HepG2 (cell line): Measurements from ENCODE around the gene UBE2QL1. TPM values are rescaled to one million over a fixed set of nuclear protein-coding genes. Genes with fewer than 3 reads are reported as not detected.

Experiments
- ATAC-seq: fragments of 200-7000 bp; cut with Tn5 transposase; 3 replicates; pipeline ENCODE4 v1.9.1; 2020; ENCODE audit warnings: mild to moderate bottlenecking, moderate library complexity
- BruUV-seq: library from RNA; stranded (reverse); fragments of 400-500 nt; replicated peaks from 2 replicates; lab custom pipeline; 2021; lab: Mats Ljungman, UMichigan
- CTCF ChIA-PET: fragments of 300-600 bp; formaldehyde crosslinking; extraction: SDS; loops from one replicate; lab custom pipeline; 2021; ENCODE audit warnings: low total read pairs, inconsistent platforms, low intra/inter-chr PET ratio; lab: Yijun Ruan, JAX
- POLR2A ChIA-PET: fragments of 350-600 bp; sonication (Branson Sonifier 250); formaldehyde crosslinking; loops from one replicate; lab custom pipeline; 2020; ENCODE audit warnings: antibody characterized with exemption, inconsistent platforms; lab: Yijun Ruan, JAX
- DNase-seq: peaks from one replicate; pipeline ENCODE4 v3.0.0-alpha.2; 2015; ENCODE audit warnings: low spot score
- FAIRE-seq: peaks from 3 replicates; lab custom pipeline; 2011; peaks lifted over from hg19 to GRCh38; lab: Jason Lieb, UNC
- H2AFZ ChIP-seq: one replicate; pipeline ENCODE4 v1.6.1; 2011; ENCODE audit warnings: low read length, inconsistent platforms
- H3K27ac ChIP-seq: fragments of 300-600 bp; 3 replicates; pipeline ENCODE4 v1.8.0; 2011; ENCODE audit warnings: mixed run types, mild to moderate bottlenecking, mixed read lengths, low read length, inconsistent platforms; ENCODE audit not compliant: insufficient read depth; ENCODE audit errors: extremely low read length
- H3K27me3 ChIP-seq, 2 experiments: fragments of 200-600 bp in 1 of 2; 2 replicates in 1 of 2; 3 replicates in 1 of 2; pipeline versions ENCODE4 v1.6.0 to v1.8.0; 2011; ENCODE audit warnings: low read length in 2 of 2, mild to moderate bottlenecking in 2 of 2, moderate library complexity in 2 of 2, inconsistent platforms in 1 of 2; ENCODE audit not compliant: insufficient read depth in 2 of 2, control insufficient read depth in 1 of 2
- H3K36me3 ChIP-seq, 2 experiments: fragments of 200-600 bp in 1 of 2; replicated peaks in 1 of 2; 2 replicates in 1 of 2; 3 replicates in 1 of 2; pipeline versions ENCODE4 v1.5.1 to v1.8.0; 2011; ENCODE audit warnings: low read length in 2 of 2, inconsistent platforms in 1 of 2; ENCODE audit not compliant: insufficient read depth in 2 of 2, control insufficient read depth in 1 of 2
- H3K4me1 ChIP-seq: 2 replicates; pipeline ENCODE4 v1.5.1; 2012; ENCODE audit warnings: low read length, inconsistent platforms; ENCODE audit not compliant: insufficient read depth
- H3K4me2 ChIP-seq: 2 replicates; pipeline ENCODE4 v1.6.0; 2011; ENCODE audit warnings: low read depth, low read length, inconsistent platforms
- H3K4me3 ChIP-seq, 3 experiments: fragments of 200-600 bp in 1 of 3; sonication (generic), shearing (Covaris generic) in 1 of 3; replicated peaks in 1 of 3; 2 replicates each; pipeline ENCODE4 v1.5.1; 2011 to 2016; ENCODE audit warnings: low read length in 3 of 3, inconsistent platforms in 2 of 3, low read depth in 2 of 3, mild to moderate bottlenecking in 2 of 3, control low read depth in 1 of 3, mixed read lengths in 1 of 3; ENCODE audit not compliant: insufficient read depth in 1 of 3
- H3K79me2 ChIP-seq: one replicate; pipeline ENCODE4 v1.6.1; 2011; ENCODE audit warnings: low read length, inconsistent platforms; ENCODE audit not compliant: insufficient read depth
- H3K9ac ChIP-seq: 2 replicates; pipeline ENCODE4 v1.6.0; 2011; ENCODE audit warnings: mild to moderate bottlenecking, low read depth, low read length, inconsistent platforms; ENCODE audit not compliant: insufficient read depth
- H3K9me3 ChIP-seq: 2 replicates; pipeline ENCODE4 v1.5.1; 2012; ENCODE audit warnings: mild to moderate bottlenecking, low read length
- H4K20me1 ChIP-seq: 2 replicates; pipeline ENCODE4 v1.6.0; 2011; ENCODE audit warnings: inconsistent platforms, mild to moderate bottlenecking, low read length, moderate library complexity; ENCODE audit not compliant: insufficient read depth
- ATF7-NPFF ChIP-seq: sonication (generic); formaldehyde crosslinking; IDR thresholded peaks from 2 replicates; pipeline ENCODE4 v1.8.1; 2023; ENCODE audit warnings: mild to moderate bottlenecking, low read depth, missing genetic modification reagents, moderate library complexity
- BCL3 ChIP-seq: sonication (generic); formaldehyde crosslinking; IDR thresholded peaks from 2 replicates; pipeline ENCODE4 v1.5.1; 2020; ENCODE audit warnings: mild to moderate bottlenecking, missing genetic modification reagents, moderate library complexity
- CCAR2 ChIP-seq: fragments of 200-400 bp; formaldehyde crosslinking; optimal IDR thresholded peaks from 2 replicates; pipeline ENCODE3; 2018; ENCODE audit warnings: low read depth, mild to moderate bottlenecking, low read length, moderate library complexity
- CSRNP1 ChIP-seq: sonication (generic); formaldehyde crosslinking; IDR thresholded peaks from 2 replicates; pipeline ENCODE4 v1.8.1; 2023; ENCODE audit warnings: mild to moderate bottlenecking, missing genetic modification reagents
- HOMEZ ChIP-seq: IDR thresholded peaks from 2 replicates; pipeline ENCODE4 v1.6.1; 2016; ENCODE audit warnings: low read depth
- KDM5B ChIP-seq: sonication (generic); formaldehyde crosslinking; IDR thresholded peaks from 2 replicates; pipeline ENCODE4 v1.4.0; 2020; ENCODE audit warnings: missing genetic modification reagents, mild to moderate bottlenecking, borderline replicate concordance
- MEF2D ChIP-seq: sonication (generic); formaldehyde crosslinking; IDR thresholded peaks from 2 replicates; pipeline ENCODE4 v1.5.1; 2020; ENCODE audit warnings: mild to moderate bottlenecking, missing genetic modification reagents
- MLX ChIP-seq: IDR thresholded peaks from 2 replicates; pipeline ENCODE4 v1.6.1; 2016
- MTA3 ChIP-seq: sonication (generic); formaldehyde crosslinking; IDR thresholded peaks from 2 replicates; pipeline ENCODE4 v1.4.0; 2020; ENCODE audit warnings: missing genetic modification reagents
- MTF2 ChIP-seq: sonication (generic); formaldehyde crosslinking; IDR thresholded peaks from 2 replicates; pipeline ENCODE4 v1.5.0; 2020; ENCODE audit warnings: missing genetic modification reagents, borderline replicate concordance
- SKIL ChIP-seq: sonication (generic); formaldehyde crosslinking; IDR thresholded peaks from 2 replicates; pipeline ENCODE4 v1.8.0; 2022; ENCODE audit warnings: missing genetic modification reagents, mild to moderate bottlenecking, moderate library complexity, borderline replicate concordance
- SMYD3 ChIP-seq: sonication (generic); formaldehyde crosslinking; IDR thresholded peaks from 2 replicates; pipeline ENCODE4 v1.8.1; 2023; ENCODE audit warnings: mild to moderate bottlenecking, missing genetic modification reagents
- ZBTB7A ChIP-seq: sonication (generic); formaldehyde crosslinking; IDR thresholded peaks from 2 replicates; pipeline ENCODE4 v1.8.0; 2022; ENCODE audit warnings: mild to moderate bottlenecking, missing genetic modification reagents
- ZBTB7B ChIP-seq: sonication (generic); formaldehyde crosslinking; IDR thresholded peaks from 2 replicates; pipeline ENCODE4 v1.4.0; 2020; ENCODE audit warnings: missing genetic modification reagents
- ZSCAN21 ChIP-seq: sonication (generic); formaldehyde crosslinking; IDR thresholded peaks from 2 replicates; pipeline ENCODE4 v1.8.0; 2022; ENCODE audit warnings: mild to moderate bottlenecking, missing genetic modification reagents, moderate library complexity, borderline replicate concordance
- WGBS: methylation state at CpG from one replicate; pipeline ENCODE4 v1.1.6; 2017; ENCODE audit warnings: low lambda C conversion rate; 5-methylcytosine and 5-hydroxymethylcytosine counted together
- in situ Hi-C: cut with HindIII; loops from 2 replicates; pipeline ENCODE4 v1.10.0; 2017; ENCODE audit warnings: low pct_unique_long_range_greater_than_20kb; ENCODE audit not compliant: extremely low pct_ligation_motif_present
- intact Hi-C: fragments of 100-400 bp; cut with micrococcal nuclease; formaldehyde crosslinking; loops from one replicate; pipeline ENCODE4 v1.10.0; 2022; ENCODE audit not compliant: unreplicated experiment
- polyA plus RNA-seq, 8 experiments: library from polyadenylated mRNA; depleted of rRNA in 3 of 8; stranded (reverse) in 7 of 8; unstranded in 1 of 8; fragments of >200 nt; fragmentation: Illumina TruSeq in 4 of 8; extraction: Trizol in 4 of 8; gene quantifications; 2 replicates each; pipeline versions ENCODE4 v1.2.1 to v1.2.3, GENCODE V29; 2011 to 2016; ENCODE audit warnings: low read depth in 4 of 8, missing spikeins in 1 of 8, mixed read lengths in 1 of 8; ENCODE audit not compliant: insufficient read depth in 1 of 8
- total RNA-seq, 5 experiments: library from RNA; depleted of rRNA; stranded (reverse); fragments of >200 nt; fragmentation: Illumina TruSeq; extraction: Trizol; gene quantifications; 2 replicates each; pipeline ENCODE4 v1.2.3, GENCODE V29; 2016; ENCODE audit warnings: low read depth in 1 of 5

The UBE2QL1 gene
- total and polyA plus RNA-seq, 2 of the 13 experiments (the other 11 are each of a cell fraction or from before 2014, with no cell fraction given) = not detected

- ATAC-seq (no peak), FAIRE-seq (no peak), DNase-seq (no peak)
- Histone ChIP-seq H3K4me3 (no peak overlapping the region), H3K9ac (no peak overlapping the region), H3K36me3 (no peaks in the 10 kb centered on the region), H3K4me2 (no peak overlapping the region), H3K27ac (no peak overlapping the region), H3K9me3 (no peaks in the 10 kb centered on the region), H2AFZ (no peak overlapping the region), H4K20me1 (no peaks in the 10 kb centered on the region), H3K27me3 (peaks cover 0 to 6% of the 10 kb centered on the region in 2 experiments; a peak in 2 of 5 replicates), H3K4me1 (no peaks in the 10 kb centered on the region), H3K79me2 (no peaks in the 10 kb centered on the region)
- intact Hi-C loops = no loop called here
- WGBS = 49% methylated on average over 8 of the region's 11 CpGs
- BruUV-seq = no TSS peak
- ChIA-PET CTCF (no interaction called here), POLR2A (no interaction called here)
- in situ Hi-C loops = no loop called here
- TF ChIP-seq ZBTB7B = no peak
- no peak for TF ChIP-seq ZSCAN21 (CRISPR knock-in tag)
- no peak for TF ChIP-seq ZBTB7A (CRISPR knock-in tag)
- no peak for TF ChIP-seq SMYD3 (CRISPR knock-in tag)
- no peak for TF ChIP-seq SKIL (CRISPR knock-in tag)
- TF ChIP-seq KDM5B (CRISPR knock-in tag) = no peak
- TF ChIP-seq CCAR2 = no peak
- TF ChIP-seq MEF2D (CRISPR knock-in tag) = no peak
- no peak for TF ChIP-seq HOMEZ (CRISPR knock-in tag)
- no peak for TF ChIP-seq CSRNP1 (CRISPR knock-in tag)
- no peak for TF ChIP-seq MTA3 (CRISPR knock-in tag)
- TF ChIP-seq MTF2 (CRISPR knock-in tag) = no peak
- no peak for TF ChIP-seq MLX (CRISPR knock-in tag)
- no peak for TF ChIP-seq ATF7-NPFF (CRISPR knock-in tag)
- no peak for TF ChIP-seq BCL3 (CRISPR knock-in tag)
These were observed 60.3 kb downstream of the UBE2QL1 start for GRCh38 chr5:6508931-6509330.
